H1 (cell line): ENCODE results near the gene RREB1. TPM values are rescaled to one million over a fixed set of nuclear protein-coding genes. Genes with fewer than 3 reads are reported as not detected.

ENCODE experiments used
- CTCF ChIA-PET: fragments of 300-600 bp; sonication (Branson Sonifier 250); formaldehyde crosslinking; loops from one replicate; lab custom pipeline; 2021; ENCODE audit not compliant: partially characterized antibody; lab: Charles Lee
- POLR2A ChIA-PET: fragments of 300-600 bp; sonication (Branson Sonifier 250); formaldehyde crosslinking; loops from one replicate; lab custom pipeline; 2021; ENCODE audit warnings: inconsistent platforms; ENCODE audit not compliant: partially characterized antibody; lab: Charles Lee
- DNase-seq, 2 experiments: peaks; one replicate each; pipeline versions ENCODE4 v3.0.0 to v3.0.0-alpha.2; 2010 to 2022; ENCODE audit warnings: low spot score in 2 of 2, low read depth in 1 of 2, mixed read lengths in 1 of 2
- FAIRE-seq: peaks from 2 replicates; lab custom pipeline; 2011; peaks lifted over from hg19 to GRCh38; lab: Jason Lieb, UNC
- H2AFZ ChIP-seq: 2 replicates; pipeline ENCODE4 v1.8.1; 2012; ENCODE audit warnings: low read length, inconsistent platforms
- H2AK5ac ChIP-seq: 2 replicates; pipeline ENCODE4 v1.6.1; 2013; ENCODE audit warnings: low read depth, low read length
- H2BK120ac ChIP-seq: replicated peaks from 2 replicates; pipeline ENCODE3; 2013; ENCODE audit warnings: low read depth, low read length, inconsistent platforms
- H2BK12ac ChIP-seq: 2 replicates; pipeline ENCODE4 v1.6.1; 2013; ENCODE audit warnings: low read depth, low read length
- H2BK15ac ChIP-seq: 2 replicates; pipeline ENCODE4 v1.6.1; 2013; ENCODE audit warnings: low read length
- H2BK20ac ChIP-seq: 2 replicates; pipeline ENCODE4 v1.6.1; 2013; ENCODE audit warnings: low read length
- H2BK5ac ChIP-seq: 2 replicates; pipeline ENCODE4 v1.6.1; 2013; ENCODE audit warnings: low read depth, low read length
- H3K14ac ChIP-seq: 2 replicates; pipeline ENCODE4 v1.6.1; 2013; ENCODE audit warnings: inconsistent platforms; ENCODE audit not compliant: insufficient read length
- H3K18ac ChIP-seq: 2 replicates; pipeline ENCODE4 v1.6.1; 2013; ENCODE audit warnings: low read length; ENCODE audit errors: extremely low read depth
- H3K23ac ChIP-seq: 2 replicates; pipeline ENCODE4 v1.6.1; 2013; ENCODE audit warnings: inconsistent platforms; ENCODE audit not compliant: insufficient read length
- H3K23me2 ChIP-seq: 2 replicates; pipeline ENCODE4 v1.6.1; 2013; ENCODE audit warnings: low read depth, low read length
- H3K27ac ChIP-seq: 2 replicates; pipeline ENCODE4 v1.6.1; 2011; ENCODE audit warnings: low read depth, low read length, inconsistent platforms
- H3K27me3 ChIP-seq, 4 experiments: replicated peaks in 1 of 4; 1 replicate in 1 of 4; 2 replicates in 3 of 4; pipeline versions ENCODE4 v1.6.1 to v1.8.1; 2011 to 2013; ENCODE audit warnings: low read length in 3 of 4, mild to moderate bottlenecking in 3 of 4, inconsistent platforms in 2 of 4, mixed read lengths in 2 of 4, moderate library complexity in 1 of 4; ENCODE audit not compliant: control insufficient read depth in 3 of 4, insufficient read depth in 3 of 4; ENCODE audit errors: extremely low read depth in 1 of 4
- H3K36me3 ChIP-seq, 4 experiments: 2 replicates each; pipeline versions ENCODE4 v1.6.1 to v1.8.1; 2011 to 2013; ENCODE audit warnings: mild to moderate bottlenecking in 4 of 4, low read length in 3 of 4, moderate library complexity in 2 of 4, control low read depth in 1 of 4, inconsistent platforms in 1 of 4; ENCODE audit not compliant: insufficient read depth in 4 of 4, control insufficient read depth in 2 of 4
- H3K4ac ChIP-seq: replicated peaks from 2 replicates; pipeline ENCODE3; 2013; ENCODE audit warnings: low read length, low read depth, mixed read lengths, inconsistent platforms; ENCODE audit not compliant: insufficient read length
- H3K4me1 ChIP-seq, 4 experiments: replicated peaks in 1 of 4; 1 replicate in 1 of 4; 2 replicates in 3 of 4; pipeline versions ENCODE4 v1.6.1 to v1.8.1; 2011 to 2013; ENCODE audit warnings: low read length in 3 of 4, inconsistent platforms in 2 of 4, mixed read lengths in 1 of 4; ENCODE audit not compliant: insufficient read depth in 4 of 4, control insufficient read depth in 3 of 4
- H3K4me2 ChIP-seq, 2 experiments: 2 replicates each; pipeline versions ENCODE4 v1.6.1 to v1.8.1; 2011 to 2013; ENCODE audit warnings: low read depth in 2 of 2, low read length in 2 of 2, control low read depth in 1 of 2, inconsistent platforms in 1 of 2, mild to moderate bottlenecking in 1 of 2; ENCODE audit not compliant: insufficient read depth in 1 of 2
- H3K4me3 ChIP-seq, 4 experiments: fragments of 200-600, 300-600 bp in 1 of 4; sonication (generic), shearing (Covaris generic), sonication (Bioruptor Twin) in 1 of 4; 2 replicates each; pipeline versions ENCODE4 v1.5.1 to v1.8.1; 2011 to 2016; ENCODE audit warnings: low read length in 4 of 4, low read depth in 3 of 4, control low read depth in 2 of 4, inconsistent platforms in 2 of 4, mild to moderate bottlenecking in 2 of 4, mixed read lengths in 1 of 4, moderate library complexity in 1 of 4; ENCODE audit not compliant: insufficient read depth in 2 of 4; ENCODE audit errors: extremely low read depth in 1 of 4
- H3K56ac ChIP-seq: replicated peaks from 2 replicates; pipeline ENCODE3; 2013; ENCODE audit warnings: low read depth, mild to moderate bottlenecking, mixed read lengths, low read length, inconsistent platforms; ENCODE audit not compliant: insufficient read length
- H3K79me1 ChIP-seq: 2 replicates; pipeline ENCODE4 v1.6.1; 2013; ENCODE audit warnings: low read depth, low read length, control low read depth
- H3K79me2 ChIP-seq, 2 experiments: 2 replicates each; pipeline versions ENCODE4 v1.6.1 to v1.8.1; 2012 to 2013; ENCODE audit warnings: low read length in 2 of 2, mild to moderate bottlenecking in 2 of 2, inconsistent platforms in 1 of 2; ENCODE audit not compliant: insufficient read depth in 2 of 2, control insufficient read depth in 1 of 2
- H3K9ac ChIP-seq, 4 experiments: replicated peaks in 1 of 4; 1 replicate in 1 of 4; 2 replicates in 3 of 4; pipeline versions ENCODE4 v1.6.1 to v1.8.1; 2011 to 2013; ENCODE audit warnings: low read depth in 3 of 4, low read length in 3 of 4, control low read depth in 2 of 4, mild to moderate bottlenecking in 2 of 4, moderate library complexity in 2 of 4, inconsistent platforms in 1 of 4; ENCODE audit errors: extremely low read depth in 1 of 4
- H3K9me3 ChIP-seq, 2 experiments: 2 replicates each; pipeline versions ENCODE4 v1.6.1 to v1.8.1; 2012 to 2013; ENCODE audit warnings: mild to moderate bottlenecking in 2 of 2, moderate library complexity in 2 of 2, control low read depth in 1 of 2, inconsistent platforms in 1 of 2, low read depth in 1 of 2, low read length in 1 of 2, mixed read lengths in 1 of 2; ENCODE audit not compliant: insufficient read depth in 2 of 2
- H4K20me1 ChIP-seq, 2 experiments: replicated peaks in 1 of 2; 2 replicates each; pipeline versions ENCODE3 to v1.8.1; 2011 to 2013; ENCODE audit warnings: inconsistent platforms in 2 of 2, low read length in 2 of 2, mild to moderate bottlenecking in 1 of 2; ENCODE audit not compliant: insufficient read depth in 2 of 2, control insufficient read depth in 1 of 2
- H4K5ac ChIP-seq: 2 replicates; pipeline ENCODE4 v1.6.1; 2013; ENCODE audit warnings: low read length, low read depth, mixed read lengths, inconsistent platforms; ENCODE audit not compliant: insufficient read length
- H4K8ac ChIP-seq: 2 replicates; pipeline ENCODE4 v1.8.0; 2013; ENCODE audit warnings: mild to moderate bottlenecking, moderate library complexity, low read length, inconsistent platforms; ENCODE audit not compliant: insufficient read depth; ENCODE audit errors: extremely low read depth
- H4K91ac ChIP-seq: replicated peaks from 2 replicates; pipeline ENCODE3; 2013; ENCODE audit warnings: low read length, mixed read lengths, inconsistent platforms; ENCODE audit not compliant: insufficient read length
- CEBPB ChIP-seq: IDR thresholded peaks from 2 replicates; pipeline ENCODE4 v1.6.1; 2012; ENCODE audit warnings: low read depth, low read length
- CHD2 ChIP-seq: IDR thresholded peaks from 2 replicates; pipeline ENCODE4 v1.6.1; 2012; ENCODE audit warnings: low read length, improper control_type of control experiment
- EGR1 ChIP-seq: IDR thresholded peaks from 2 replicates; pipeline ENCODE4 v1.6.1; 2011; ENCODE audit warnings: low read depth, low read length, borderline replicate concordance
- KDM1A ChIP-seq: fragments of 200-600, 300-600 bp; sonication (generic); IDR thresholded peaks from 2 replicates; pipeline ENCODE4 v1.7.1; 2016; ENCODE audit warnings: mild to moderate bottlenecking, low read length, borderline replicate concordance
- MAFK ChIP-seq: IDR thresholded peaks from 2 replicates; pipeline ENCODE4 v1.6.1; 2012; ENCODE audit warnings: low read depth, mild to moderate bottlenecking, improper control_type of control experiment, low read length
- NANOG ChIP-seq: IDR thresholded peaks from 2 replicates; pipeline ENCODE4 v1.6.1; 2011; ENCODE audit warnings: low read length, low read depth, mild to moderate bottlenecking, inconsistent platforms; ENCODE audit not compliant: insufficient read depth, poor library complexity, severe bottlenecking
- NRF1 ChIP-seq: IDR thresholded peaks from 2 replicates; pipeline ENCODE4 v1.6.1; 2011; ENCODE audit warnings: mild to moderate bottlenecking, low read depth, low read length, improper control_type of control experiment
- PHF8 ChIP-seq: fragments of 200-600 bp; sonication (generic); conservative IDR thresholded peaks from 2 replicates; pipeline ENCODE4 v1.7.1; 2012; ENCODE audit warnings: low read depth, mild to moderate bottlenecking, inconsistent platforms, low read length, moderate library complexity
- SP2 ChIP-seq: IDR thresholded peaks from 2 replicates; pipeline ENCODE4 v1.6.1; 2012; ENCODE audit warnings: mild to moderate bottlenecking, low read length, inconsistent platforms
- USF2 ChIP-seq: IDR thresholded peaks from 2 replicates; pipeline ENCODE4 v1.6.1; 2011; ENCODE audit warnings: low read length, improper control_type of control experiment
- WGBS, 2 experiments: shearing (Covaris generic) in 1 of 2; methylation state at CpG; one replicate each; pipeline versions ENCODE4 v1.1.6 to v1.1.7; 2013 to 2015; ENCODE audit warnings: low lambda C conversion rate in 2 of 2, mixed read lengths in 2 of 2, inconsistent platforms in 1 of 2, low coverage in 1 of 2, missing lambda C conversion rate in 1 of 2; ENCODE audit not compliant: insufficient replicate concordance in 2 of 2, insufficient coverage in 1 of 2, insufficient read length in 1 of 2; ENCODE audit errors: extremely low coverage in 1 of 2, missing lambda C conversion rate in 1 of 2; 5-methylcytosine and 5-hydroxymethylcytosine counted together
- polyA plus RNA-seq, 7 experiments: library from polyadenylated mRNA; depleted of rRNA in 3 of 7; stranded (reverse) in 5 of 7; unstranded in 2 of 7; fragments of >200 nt in 5 of 7; fragments of 200-250 nt in 2 of 7; gene quantifications; 1 replicate in 5 of 7; 2 replicates in 1 of 7; 4 replicates in 1 of 7; pipeline versions ENCODE4 v1.2.1 to v1.2.3, GENCODE V29; 2011 to 2013; ENCODE audit warnings: missing spikeins in 2 of 7, mixed read lengths in 2 of 7
- total RNA-seq: library from RNA; stranded (reverse); fragmentation: NEBNext Ultra II Directional; extraction: Animal tissue kit (Norgen Biotek cat#: 25700); gene quantifications from 2 replicates; pipeline ENCODE4 v1.2.1, GENCODE V29; 2021
- TF ChIP-seq, protein P1 (sequence below): IDR thresholded peaks from 2 replicates; pipeline ENCODE4 v1.6.1; 2011; ENCODE audit warnings: low read depth, mild to moderate bottlenecking, low read length; ENCODE audit not compliant: insufficient read depth

RREB1 gene
- total and polyA plus RNA-seq, 2 of the 8 experiments (the other 6 are each of a cell fraction or from before 2014, with no cell fraction given) = 3.9 to 34.7 TPM

DNA sequence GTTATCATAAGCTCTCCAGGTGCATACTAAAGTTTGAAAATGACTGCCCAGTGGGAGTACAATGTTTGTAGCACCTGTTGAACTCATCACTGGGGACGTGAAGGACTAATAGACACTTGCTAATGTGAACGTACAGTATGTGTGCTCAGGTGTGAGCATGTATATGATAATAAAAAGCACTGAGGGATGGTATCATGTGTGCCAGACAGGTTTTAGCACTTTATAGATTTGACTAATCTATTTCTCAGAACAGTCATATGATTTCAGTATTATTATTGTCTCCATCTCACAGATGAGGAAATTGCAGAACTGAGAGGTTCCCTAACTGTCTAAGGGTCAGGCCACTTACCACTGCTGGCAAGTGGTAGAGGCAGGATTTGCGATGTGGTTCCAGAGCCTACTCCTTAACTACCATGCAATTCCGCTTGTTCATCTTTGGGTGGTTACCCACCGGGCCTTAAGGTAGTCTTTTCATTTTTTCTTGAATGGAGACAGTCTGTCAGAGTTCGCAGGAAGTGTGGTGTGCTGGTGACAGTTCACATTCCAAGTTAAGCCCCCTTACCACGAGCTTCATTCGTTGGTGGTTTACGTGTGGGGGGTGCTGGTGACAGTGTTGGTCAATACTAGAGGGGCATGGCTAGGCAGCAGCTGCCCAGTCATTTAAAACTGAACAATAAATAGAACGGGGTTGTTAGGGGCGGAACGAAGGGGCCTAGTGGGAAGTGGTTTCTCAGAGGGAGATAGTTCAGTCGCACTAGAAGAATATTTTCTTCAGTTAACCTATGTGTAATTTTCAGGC, 46.8 kb downstream of the RREB1 start:
- Histone ChIP-seq H3K4me3 (no peak overlapping the region), H4K20me1 (peaks cover 0 to 5% of the 10 kb centered on the region in 2 experiments), H4K5ac (no peak overlapping the region), H3K4ac (no peak overlapping the region), H2BK5ac (no peak overlapping the region), H3K4me1 (peaks cover 4 to 19% (median 11%) of the 10 kb centered on the region in 4 experiments; a peak in 6 of 7 replicates), H2BK12ac (no peak overlapping the region), H2BK15ac (no peak overlapping the region), H3K9ac (no peak overlapping the region), H3K4me2 (no peak overlapping the region), H3K23me2 (no peaks in the 10 kb centered on the region), H3K79me2 (peaks cover 8 to 75% of the 10 kb centered on the region in 2 experiments), H3K9me3 (no peaks in the 10 kb centered on the region), H3K36me3 (no peaks in the 10 kb centered on the region), H3K27me3 (no peaks in the 10 kb centered on the region), H4K8ac (no peak overlapping the region), H2AFZ (no peak overlapping the region), H3K79me1 (peaks cover 10% of the 10 kb centered on the region), H3K14ac (no peak overlapping the region), H2BK20ac (no peak overlapping the region), H3K18ac (no peak overlapping the region), H2BK120ac (no peak overlapping the region), H3K27ac (no peak overlapping the region), H3K56ac (no peak overlapping the region), H3K23ac (no peak overlapping the region), H2AK5ac (no peak overlapping the region), H4K91ac (no peak overlapping the region)
- DNase-seq = peak in 1 of 2 experiments; percentile 35
- ChIA-PET POLR2A (interaction anchor here (0.6 to 5.2 kb wide), 5 partner anchors 8 to 62 kb away, joined by 3 to 34 read pairs (median 5); no protein-coding TSS in a partner anchor), CTCF (interaction anchor here (1.0 to 2.4 kb wide), 7 partner anchors 10 to 92 kb away, joined by 3 to 8 read pairs (median 4); no protein-coding TSS in a partner anchor)
- WGBS, 2 experiments = 90% methylated on average over 13 of the region's 13 CpGs; no CpG with 5 or more reads in 1 of the 2 experiments
- FAIRE-seq = no peak
- TF ChIP-seq NRF1 (no peak), CHD2 (no peak), MAFK (no peak), KDM1A (no peak), EGR1 (no peak), PHF8 (no peak), CEBPB (no peak), NANOG (no peak), SP2 (no peak), USF2 (no peak)
- TF ChIP-seq, protein P1, sequence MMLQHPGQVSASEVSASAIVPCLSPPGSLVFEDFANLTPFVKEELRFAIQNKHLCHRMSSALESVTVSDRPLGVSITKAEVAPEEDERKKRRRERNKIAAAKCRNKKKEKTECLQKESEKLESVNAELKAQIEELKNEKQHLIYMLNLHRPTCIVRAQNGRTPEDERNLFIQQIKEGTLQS = no peak
